GM23248 (cell line): ENCODE results near the gene GBP3.

Experiments
- EZH2 ChIP-seq: fragments of 200-600 bp; sonication (generic); IDR thresholded peaks from 2 replicates; pipeline ENCODE4 v1.6.1; 2018; ENCODE audit warnings: antibody characterized with exemption, mild to moderate bottlenecking; ENCODE audit not compliant: insufficient read depth, poor library complexity, severe bottlenecking
- EZH2phosphoT487 ChIP-seq: fragments of 200-600 bp; sonication (generic); IDR thresholded peaks from 2 replicates; pipeline ENCODE4 v1.6.1; 2018; ENCODE audit warnings: antibody characterized with exemption, moderate library complexity, mild to moderate bottlenecking, low read depth; ENCODE audit not compliant: insufficient read depth

DNA sequence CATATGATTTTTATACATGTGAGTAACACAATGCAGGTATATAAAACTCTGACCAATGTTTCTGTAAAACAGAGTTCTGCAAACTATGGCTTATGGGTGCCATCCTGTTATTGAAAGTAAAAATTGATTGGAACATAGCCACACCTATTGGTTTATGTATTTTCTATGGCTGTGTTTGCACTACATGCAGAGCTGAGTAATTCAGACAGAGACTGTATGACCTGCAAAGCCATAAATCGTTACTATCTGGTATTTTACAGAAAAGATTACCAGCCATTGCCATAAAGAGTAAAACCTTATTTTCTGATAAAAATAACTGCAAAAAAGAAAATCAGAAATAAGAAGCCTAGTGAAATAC is 29.3 kb upstream of the GBP3 start:
- TF ChIP-seq EZH2: no peak
- TF ChIP-seq EZH2phosphoT487: no peak
